Measurements from ENCODE around the gene ACOX3.
"Not testable (repeated sequence)": the region's sequence is repeated elsewhere in the genome, so short reads cannot be mapped to it uniquely, and the experiment has no call there.

The ACOX3 gene

DNA sequence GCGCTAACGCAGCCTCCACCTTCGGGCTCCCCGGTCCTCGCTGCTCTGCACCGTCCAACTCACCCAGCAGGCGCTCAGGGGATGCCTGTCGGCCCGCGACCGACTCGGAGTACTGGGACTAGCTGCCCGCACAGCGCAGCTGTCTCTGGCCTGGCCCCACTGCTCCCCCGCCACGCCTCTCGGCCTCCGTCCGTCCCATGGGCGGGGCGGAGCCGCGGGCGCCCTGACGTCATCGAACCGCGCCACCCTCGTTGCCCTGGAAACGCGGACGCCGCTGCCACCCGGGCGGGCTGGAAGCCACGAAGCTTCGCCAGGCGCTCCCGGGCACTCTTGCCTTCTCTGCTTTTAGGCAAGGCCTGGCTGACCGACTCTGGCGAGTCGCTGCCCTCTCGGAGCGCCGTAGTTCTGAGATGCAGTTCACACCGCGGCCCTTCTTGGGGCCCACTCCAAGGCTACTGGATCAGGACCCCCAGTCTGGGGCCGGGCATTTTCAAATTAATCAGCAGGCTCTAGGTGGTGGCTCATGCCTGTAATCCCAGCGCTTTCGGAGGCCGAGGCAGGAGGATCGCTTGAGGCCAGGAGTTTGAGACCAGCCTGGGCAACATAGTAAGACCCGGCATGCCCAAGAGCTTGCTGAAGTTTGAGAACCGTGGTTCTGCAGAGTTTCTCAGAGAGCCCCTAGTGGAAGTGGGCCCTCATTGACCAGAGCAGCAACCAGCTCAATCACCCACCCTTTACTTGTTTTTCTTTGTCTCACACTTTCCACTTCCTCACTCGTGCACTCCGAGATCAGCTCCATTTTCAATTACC lies 12.0 kb downstream of the ACOX3 start:
- peak; percentile 58 for DNase-seq

DNA sequence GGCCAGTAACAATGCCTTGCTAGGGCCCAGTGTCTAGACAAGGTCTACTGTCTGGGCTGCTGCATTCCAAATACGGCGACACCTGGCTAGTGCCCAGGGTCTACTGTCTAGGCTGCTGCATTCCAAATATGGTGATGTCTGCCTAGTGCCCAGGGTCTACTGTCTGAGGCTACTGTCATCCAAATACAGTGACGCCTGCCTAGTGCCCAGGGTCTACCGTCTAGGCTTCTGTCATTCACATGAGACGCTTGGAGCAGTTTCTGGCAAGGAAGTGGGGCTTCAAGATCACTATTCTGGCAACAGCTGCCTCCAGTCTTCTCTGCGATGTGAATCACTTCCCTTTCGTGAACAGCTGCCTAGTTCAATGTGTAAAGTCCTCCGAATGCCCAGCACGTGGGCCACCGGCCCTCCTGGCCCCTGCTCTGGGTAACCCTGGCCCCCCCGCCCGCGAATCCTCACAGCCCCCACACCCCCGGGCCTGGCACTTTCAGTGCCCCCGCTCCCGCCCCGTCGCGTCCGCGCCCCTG lies 12.7 kb downstream of the ACOX3 start:
- DNase-seq, result no peak

DNA sequence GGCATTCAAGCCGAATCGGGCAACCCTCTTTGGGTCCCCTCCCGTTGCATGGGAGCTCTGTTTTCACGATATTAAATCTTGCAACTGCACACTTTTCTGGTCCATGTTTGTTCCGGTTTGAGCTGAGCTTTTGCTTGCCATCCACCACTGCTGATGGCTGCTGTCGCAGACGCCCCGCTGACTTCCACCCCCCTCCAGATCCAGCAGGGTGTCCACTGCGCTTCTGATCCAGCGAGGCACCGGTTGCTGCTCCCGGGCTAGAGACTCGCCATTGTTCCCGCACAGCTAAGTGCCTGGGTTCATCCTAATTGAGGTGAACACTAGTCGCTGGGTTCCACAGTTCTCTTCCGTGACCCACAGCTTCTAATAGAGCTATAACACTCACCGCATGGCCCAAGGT lies 13.3 kb downstream of the ACOX3 start:
- DNase-seq, result no peak

DNA sequence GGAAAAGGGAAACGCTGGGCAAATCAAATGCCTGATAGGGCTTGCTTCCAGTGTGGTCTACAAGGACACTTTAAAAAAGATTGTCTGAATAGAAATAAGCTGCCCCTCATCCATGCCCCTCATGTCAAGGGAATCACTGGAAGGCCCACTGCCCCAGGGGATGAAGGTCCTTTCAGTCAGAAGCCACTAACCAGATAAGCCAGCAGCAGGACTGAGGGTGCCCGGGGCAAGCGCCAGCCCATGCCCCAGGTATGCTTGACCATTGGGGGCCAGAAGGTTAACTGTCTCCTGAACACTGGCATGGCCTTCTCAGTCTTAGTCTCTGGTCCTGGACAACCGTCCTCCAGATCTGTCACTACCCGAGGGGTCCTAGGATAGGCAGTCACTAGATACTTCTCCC lies 17.7 kb downstream of the ACOX3 start:
- DNase-seq, result no peak

DNA sequence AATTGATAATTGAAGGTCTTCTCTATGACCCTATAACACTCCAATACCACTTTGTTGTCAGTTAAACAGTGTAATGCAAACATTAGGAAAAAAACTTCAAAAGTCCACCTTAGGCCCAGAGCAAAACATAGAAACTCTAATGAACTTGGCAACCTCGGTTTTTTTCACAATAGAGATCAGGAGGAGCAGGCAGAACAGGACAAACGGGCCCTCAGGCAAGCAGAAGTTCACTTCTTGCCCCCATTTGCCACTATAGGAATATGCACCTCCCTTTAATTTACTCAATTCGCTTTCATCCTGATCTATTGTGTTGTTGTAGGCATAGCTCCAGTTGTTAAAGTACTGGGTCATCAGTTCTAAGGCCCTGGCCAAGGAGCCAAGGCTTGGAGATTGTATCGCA lies 18.2 kb downstream of the ACOX3 start:
- DNase-seq, result no peak

DNA sequence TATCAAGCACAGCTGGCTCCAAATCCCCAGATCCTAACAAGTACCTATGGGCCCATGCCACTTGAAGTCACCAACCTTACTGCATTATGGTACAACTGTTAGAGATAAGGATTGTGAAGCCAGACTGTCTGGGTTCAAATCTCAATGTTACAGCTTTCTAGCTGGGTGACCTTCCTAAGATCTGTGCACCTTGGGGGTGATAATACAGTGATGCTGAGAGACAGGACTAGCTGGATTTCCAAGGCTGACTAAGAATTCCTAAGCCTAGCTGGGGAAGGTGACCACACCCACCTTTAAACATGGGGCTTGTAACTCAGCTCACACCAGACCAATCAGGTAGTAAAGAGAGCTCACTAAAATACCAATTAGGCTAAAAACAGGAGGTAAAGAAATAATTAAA lies 20.4 kb downstream of the ACOX3 start:
- DNase-seq, result not testable (repeated sequence)

DNA sequence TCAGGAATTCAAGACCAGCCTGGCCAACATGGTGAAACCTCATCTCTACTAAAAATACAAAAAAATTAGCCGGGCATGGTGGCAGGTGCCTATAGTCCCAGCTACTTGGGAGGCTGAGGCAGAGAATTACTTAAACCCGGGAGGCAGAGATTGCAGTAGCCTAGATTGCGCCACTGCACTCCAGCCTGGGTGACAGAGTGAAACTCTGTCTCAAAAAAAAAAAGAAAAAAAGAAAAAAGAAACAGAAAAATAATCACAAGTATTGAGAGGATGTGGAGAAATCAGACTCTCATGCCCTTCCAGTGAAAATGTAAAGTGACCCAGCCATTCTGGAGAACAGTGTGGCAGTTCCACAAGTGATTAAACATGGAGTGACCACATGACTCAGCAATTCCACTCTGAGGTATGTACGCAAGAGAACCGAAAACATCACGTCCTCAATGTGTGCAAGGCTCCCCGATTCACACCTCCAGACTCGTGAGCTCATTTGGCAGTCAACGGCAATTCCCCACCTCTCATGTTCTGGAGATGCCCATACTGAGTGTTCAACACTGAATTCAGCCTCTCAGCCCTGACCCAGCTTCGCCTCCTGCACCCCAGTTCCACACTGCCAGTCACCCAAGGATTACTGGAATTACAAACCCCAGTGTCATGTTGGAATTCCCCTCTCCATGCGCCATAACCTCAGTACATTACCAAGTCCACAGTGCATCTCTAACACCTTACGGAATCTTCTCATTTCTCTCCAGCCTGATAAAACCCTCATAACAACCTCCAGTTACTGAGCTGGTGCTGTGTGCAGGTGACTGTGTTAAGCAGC lies 21.1 kb downstream of the ACOX3 start:
- no peak for DNase-seq

DNA sequence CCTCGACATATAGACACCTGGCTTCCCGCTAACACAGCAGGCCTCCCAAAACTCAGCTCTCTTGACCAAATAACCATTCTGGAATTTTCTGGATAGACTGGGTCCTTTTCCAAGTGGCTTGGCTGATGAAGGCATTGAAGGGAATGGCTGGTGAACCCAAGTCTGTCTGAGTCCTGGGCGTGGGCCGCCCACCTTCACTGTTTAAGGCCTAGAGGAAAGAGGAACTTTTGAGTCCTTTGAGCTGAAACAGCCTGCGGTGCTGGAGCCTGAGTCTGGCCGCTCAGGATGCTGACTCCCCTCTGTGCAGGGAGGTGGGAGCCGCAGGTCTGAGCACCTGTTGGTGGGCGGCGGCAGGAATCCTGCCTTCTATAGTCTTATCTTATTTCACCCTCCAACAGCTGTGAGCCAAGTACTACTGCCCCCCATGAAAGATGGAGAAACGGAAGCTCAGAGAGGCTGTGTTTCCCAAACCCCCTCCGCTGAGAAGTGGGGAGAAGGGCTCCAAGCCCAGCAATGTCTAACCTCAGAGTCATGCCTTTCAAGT lies 23.4 kb downstream of the ACOX3 start:
- no peak for DNase-seq

DNA sequence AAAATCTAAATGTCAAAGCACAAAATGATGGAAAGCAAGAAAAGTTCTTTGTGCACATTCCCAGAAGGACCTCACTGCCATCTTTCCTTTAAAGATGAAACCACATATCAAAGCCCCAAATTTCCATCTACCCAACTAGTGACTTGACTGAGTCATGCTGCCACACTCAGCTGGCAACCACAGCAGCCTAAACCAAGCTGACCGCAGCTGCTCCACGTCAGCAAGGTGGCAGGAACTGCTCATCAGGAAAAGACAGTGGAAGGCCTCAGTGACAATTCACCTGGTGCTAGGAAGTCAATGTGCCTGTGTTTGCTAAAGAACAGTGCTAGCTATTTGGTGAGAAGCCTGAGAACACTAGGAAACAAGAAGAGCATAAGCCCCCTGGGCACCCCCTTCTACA lies 26.1 kb downstream of the ACOX3 start:
- no peak for DNase-seq

DNA sequence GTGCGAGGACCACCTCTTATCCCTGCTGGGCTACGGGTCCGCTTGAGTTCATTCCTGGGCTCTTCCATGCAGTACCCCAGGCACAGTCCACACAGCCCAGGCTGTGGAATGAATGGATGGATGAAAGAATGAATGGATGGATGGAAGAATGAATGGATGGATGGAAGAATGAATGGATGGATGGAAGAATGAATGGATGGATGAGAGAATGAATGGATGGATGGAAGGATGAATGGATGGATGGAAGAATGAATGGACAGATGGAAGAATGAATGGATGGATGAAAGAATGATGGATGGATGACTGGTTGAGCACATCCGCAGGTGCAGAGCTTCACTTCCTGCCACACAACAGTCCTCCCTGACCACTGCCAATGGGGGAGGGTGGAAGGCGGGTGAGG lies 28.2 kb downstream of the ACOX3 start:
- DNase-seq, result no peak

DNA sequence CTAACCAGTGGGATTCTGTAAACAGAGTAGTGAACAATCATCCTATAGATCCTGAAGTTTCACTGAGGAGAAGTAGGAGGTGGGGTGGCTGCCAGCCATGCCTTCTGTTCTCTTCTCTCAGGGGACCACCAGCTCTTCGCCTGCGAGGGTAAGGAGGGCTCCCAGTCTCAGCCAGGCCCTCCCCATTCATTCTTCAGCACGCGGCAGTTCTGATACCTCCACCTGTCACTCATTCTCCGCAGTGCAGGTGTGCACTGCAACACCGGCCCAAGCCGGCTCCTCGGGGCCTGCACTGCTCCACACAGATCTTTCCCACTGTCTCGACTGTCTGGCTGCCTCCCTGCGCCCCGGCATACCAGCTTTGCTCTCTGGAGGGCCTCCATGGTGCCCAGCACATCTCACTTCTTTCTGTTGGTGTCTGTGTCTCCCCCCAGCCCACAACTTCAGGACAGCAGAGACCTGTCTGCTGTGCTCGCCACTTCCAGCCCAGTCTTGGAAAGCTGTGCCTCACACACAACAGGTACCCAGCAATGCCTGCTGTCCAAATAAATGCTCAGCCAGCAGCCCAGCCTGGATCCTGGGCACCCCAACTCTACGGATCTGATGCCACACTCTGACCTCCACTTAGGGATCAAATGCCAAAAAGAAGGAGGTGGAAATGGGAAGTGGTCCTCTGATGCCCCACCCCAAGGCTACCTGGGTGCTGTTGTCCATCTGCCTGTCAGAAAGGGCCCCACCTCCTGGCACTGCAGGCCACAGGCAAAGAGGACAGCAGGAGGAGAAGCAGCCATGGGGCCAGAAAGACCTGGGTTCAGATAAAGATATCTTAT lies 29.0 kb downstream of the ACOX3 start:
- DNase-seq, result no peak

DNA sequence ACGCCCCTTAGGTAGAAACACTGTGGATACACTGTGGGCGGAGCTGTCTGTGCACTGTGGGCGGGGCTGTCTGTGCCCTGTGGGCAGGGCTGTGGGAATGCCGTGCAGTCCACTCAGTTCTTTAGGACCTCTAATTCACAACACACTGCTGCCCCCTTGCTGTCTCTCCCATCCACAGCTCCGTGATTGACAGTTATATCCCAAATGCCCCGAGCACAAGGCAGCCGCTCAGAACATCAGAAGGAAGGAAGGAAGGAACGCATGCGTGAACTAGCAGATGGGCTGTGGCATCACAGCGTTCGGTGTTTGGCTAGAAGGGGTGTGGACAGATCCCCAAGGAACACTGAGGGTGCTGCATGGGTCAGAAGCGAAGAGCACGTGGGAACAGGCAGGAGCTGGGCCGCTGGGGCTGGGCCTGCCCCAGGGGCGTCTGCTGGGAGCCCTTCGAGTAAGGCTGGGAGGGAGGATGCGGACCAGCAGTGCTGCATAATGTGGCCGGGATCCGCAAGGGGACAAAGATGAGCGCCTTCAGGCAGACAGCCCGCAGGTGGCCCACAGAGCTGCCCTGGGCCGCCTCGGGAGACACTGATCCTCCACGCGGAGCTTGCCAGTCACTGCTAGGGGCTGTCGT lies 29.8 kb downstream of the ACOX3 start:
- peak; percentile 73 for DNase-seq

DNA sequence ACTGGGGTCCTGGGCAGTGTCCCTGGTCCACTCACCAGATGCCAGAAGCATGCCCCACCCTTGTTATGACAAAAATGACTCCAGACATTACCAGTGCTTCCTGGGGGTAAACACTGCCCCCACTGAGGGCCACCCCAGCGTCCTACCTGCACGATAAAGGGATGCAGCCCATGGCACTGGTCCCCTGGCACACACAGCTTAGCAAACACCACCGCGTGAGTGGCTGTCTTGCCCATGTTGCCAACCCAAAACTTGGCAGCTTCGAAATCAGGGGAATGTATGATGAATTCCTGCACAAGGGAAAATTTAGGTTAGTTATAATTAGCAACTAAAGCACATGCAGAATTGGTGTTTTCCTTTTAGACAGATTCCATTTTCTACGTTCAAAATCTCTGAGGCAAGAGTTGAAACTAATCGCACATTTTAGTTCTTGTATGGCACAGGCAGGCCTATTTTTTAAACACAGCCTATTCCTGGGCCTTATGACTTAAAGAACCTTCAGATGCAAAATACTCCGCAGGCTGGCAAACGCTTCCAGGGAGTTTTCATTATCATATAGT lies 30.4 kb downstream of the ACOX3 start:
- no peak for DNase-seq

DNA sequence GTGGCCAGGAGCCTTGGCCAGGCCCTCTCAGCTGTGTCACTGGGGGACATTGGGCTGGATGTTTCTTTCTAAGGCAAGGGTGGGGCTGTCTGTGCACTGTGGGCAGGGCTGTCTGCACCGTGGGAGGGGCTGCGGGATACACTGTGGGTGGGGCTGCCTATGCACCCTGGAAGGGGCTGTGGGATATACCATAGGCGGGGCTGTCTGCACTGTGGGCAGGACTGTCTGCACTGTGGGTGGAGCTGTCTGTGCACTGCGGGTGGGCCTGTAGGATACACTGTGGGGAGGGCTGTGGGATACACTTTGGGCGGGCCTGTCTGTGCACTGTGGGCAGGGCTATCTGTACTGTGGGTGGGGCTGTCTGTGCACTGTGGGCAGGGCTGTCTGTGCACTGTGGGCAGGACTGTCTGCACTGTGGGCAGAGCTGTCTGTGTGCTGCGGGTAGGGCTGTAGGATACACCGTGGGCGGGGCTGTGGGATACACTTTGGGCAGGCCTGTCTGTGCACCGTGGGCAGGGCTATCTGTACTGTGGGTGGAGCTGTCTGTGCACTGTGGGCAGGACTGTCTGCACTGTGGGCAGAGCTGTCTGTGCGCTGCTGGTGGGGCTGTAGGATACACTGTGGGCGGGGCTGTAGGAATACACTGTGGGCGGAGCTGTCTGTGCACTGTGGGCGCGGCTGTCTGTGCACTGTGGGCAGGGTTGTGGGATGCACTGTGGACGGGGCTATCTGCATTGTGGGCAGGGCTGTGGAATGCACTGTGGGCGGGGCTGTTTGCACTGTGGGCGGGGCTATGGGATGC lies 31.1 kb downstream of the ACOX3 start:
- DNase-seq, result no peak

DNA sequence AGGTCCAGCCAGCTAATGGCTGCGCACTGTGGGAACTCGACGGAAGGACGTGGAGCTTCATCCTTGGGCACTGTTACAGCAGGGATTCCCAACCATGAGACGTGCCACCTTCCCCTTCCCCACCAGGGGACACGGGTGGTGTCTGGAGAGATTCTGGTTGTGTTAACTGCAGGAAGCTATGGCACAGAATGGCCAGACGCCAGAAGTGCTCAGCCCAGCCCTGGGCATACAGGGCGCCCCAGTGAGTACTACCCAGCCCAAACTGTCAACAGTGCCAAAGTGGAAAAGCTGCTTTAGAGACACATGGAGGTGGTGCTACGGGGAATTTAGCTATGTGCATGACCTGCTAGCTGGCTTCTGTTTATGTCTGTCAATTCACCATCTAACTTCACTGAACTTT lies 32.8 kb downstream of the ACOX3 start:
- no peak for DNase-seq

DNA sequence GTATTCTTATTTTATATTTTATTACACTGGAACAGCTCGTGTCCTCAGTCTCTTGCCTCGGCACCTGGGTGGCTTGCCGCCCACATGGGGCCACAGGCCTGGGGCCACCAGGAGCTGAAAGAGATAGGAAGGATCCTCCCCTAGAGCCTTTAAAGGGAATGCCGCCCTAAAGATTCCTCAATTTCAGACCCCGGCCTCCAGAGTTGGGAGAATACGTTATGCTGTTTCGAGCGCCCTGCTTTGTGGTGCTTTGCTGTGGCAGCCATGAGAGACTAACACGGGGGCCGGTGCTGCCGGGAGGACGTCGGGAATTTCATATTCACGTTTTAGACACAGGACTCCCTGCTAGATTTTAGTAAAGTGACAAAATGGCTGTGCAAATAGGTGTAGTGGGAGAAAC lies 33.2 kb downstream of the ACOX3 start:
- no peak for DNase-seq

DNA sequence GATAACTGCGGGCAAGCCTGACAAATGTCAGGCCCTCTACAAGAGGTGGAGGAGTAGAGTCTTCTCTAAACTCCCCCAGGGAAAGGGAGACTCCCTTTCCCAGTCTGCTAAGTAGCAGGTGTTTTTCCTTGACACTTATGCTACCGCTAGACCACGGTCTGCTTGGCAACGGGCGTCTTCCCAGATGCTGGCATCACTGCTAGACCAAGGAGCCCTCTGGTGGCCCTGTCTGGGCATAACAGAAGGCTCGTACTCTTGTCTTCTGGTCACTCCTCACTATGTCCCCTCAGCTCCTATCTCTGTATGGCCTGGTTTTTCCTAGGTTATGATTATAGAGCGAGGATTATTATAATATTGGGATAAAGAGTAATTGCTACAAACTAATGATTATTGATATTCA lies 33.6 kb downstream of the ACOX3 start:
- DNase-seq, result not testable (repeated sequence)

DNA sequence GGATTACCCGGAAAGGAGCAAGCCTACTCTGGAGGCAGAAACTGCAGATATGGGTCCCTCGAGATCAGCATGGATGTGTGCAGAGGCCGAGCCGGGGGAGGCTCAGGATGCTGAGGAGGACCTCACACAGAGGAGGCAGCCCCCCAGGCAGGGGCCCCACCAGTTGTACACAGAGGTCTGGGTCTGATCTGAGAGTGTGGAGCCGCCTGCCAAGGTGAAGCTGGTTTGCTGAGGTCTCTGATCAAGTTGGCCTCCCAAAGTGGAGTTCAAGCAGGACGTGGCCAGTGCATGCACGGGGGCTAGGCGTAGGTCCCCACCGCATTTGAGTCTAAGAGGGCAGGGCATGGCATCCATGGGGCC lies 35.0 kb downstream of the ACOX3 start:
- DNase-seq, result no peak

DNA sequence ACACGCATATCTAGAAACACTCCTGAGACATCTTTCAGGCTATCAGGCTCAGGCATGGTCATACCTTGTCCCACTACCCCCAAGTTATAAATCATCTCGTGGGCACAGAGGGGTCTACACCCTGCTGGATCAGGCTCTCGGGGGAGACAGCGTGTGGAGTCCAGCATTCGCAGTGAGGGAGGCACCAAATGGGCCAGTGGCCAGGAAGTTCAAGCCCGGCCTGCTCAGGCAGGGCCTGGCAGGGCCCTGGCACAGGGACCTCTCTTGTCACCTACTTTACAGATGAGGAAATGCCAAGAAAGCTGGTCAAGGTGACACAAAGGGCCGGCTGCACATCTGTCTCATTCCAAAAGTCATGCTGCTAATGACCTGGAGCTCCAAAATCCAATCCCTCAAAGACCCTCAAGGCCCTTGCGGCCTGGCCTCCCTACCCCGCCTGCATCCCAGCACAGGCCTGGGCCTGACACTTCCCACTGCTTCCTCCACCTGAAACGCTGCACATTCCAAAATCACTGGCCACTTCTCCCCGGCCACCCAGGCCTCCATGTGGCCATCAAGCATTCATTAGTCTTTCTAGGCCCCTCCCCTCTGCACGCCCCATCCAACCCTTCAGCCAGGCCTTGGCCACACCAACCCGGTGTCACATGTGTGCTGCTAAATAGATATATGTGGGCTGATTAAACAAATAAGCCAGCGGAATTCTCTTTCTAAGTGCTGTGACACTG lies 35.6 kb downstream of the ACOX3 start:
- DNase-seq, result no peak

DNA sequence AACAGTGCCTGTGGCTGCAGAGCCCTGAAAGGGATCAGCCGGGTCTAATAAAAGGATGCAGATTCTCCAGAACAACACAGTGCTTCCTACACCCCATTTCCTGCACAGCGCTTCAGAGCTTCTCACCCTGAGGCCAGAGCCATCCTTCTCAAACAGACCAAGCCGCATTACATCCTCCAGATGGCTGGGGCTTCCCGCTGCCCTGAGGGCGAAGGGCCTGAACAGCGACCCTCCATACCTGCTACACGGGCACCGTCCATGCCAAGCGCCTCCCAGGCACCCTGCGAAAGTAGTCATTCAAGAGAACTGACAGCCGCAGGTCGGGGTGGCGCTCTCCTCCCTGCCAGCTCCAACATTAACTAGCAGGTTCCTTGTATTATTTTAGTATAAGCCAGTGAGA lies 36.5 kb downstream of the ACOX3 start:
- DNase-seq, result no peak

Data from NCI-H1694 (cell line).